ENCODE results near the gene ABCC1.

ABCC1 gene

DNA sequence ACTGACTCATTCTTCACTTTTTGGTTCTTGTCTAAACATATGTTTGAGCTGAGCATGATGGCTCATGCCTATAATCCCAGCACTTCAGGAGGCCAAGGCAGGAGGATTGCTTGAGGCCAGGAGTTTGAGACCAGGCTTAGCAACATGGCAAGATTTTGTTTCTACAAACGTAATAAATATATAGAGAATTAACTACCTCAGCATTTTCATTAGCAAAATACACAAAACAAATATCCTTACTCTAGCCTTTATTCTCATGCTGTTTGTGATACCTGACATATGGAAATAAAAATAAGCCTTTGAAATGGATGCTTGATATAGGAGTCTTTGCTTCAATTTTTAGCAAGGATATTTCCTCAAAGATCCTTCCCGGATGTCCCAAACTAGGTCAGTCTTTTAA lies 132.8 kb downstream of the ABCC1 start:
- H3K4me2 ChIP-seq (ENCODE audit: low read length) = no peak overlapping the region
- no peak for TF ChIP-seq EZH2 (IDR thresholded peaks at IDR 0.05; ENCODE audit: borderline replicate concordance, low read length)
- no peak for TF ChIP-seq CTCF (IDR thresholded peaks at IDR 0.05; ENCODE audit: low read length)
- H3K9me3 ChIP-seq (ENCODE audit: low read length) = no peaks in the 10 kb centered on the region
- H3K27me3 ChIP-seq (ENCODE audit: insufficient read depth, low read length) = no peaks in the 10 kb centered on the region
- no peaks in the 10 kb centered on the region for H3F3A ChIP-seq (ENCODE audit: insufficient read depth, low read length)
- H4K20me1 ChIP-seq (ENCODE audit: insufficient read depth, low read length) = no peaks in the 10 kb centered on the region
- H3K4me3 ChIP-seq (ENCODE audit: low read depth, low read length, poor library complexity, severe bottlenecking) = no peak overlapping the region
- H3K79me2 ChIP-seq (ENCODE audit: insufficient read depth, low read length) = no peaks in the 10 kb centered on the region
- no peak overlapping the region for H3K9ac ChIP-seq (ENCODE audit: low read length)
- no peak overlapping the region for H2AFZ ChIP-seq (ENCODE audit: low read length)
- no peaks in the 10 kb centered on the region for H3K4me1 ChIP-seq (ENCODE audit: insufficient read depth, low read length, severe bottlenecking)
- H3K27ac ChIP-seq (ENCODE audit: low read depth, low read length, poor library complexity, severe bottlenecking) = no peak overlapping the region
- no peaks in the 10 kb centered on the region for H3K9me2 ChIP-seq (ENCODE audit: low read depth, low read length)
- H3K36me3 ChIP-seq (ENCODE audit: insufficient read depth, low read length) = peaks cover 96% of the 10 kb centered on the region

DNA sequence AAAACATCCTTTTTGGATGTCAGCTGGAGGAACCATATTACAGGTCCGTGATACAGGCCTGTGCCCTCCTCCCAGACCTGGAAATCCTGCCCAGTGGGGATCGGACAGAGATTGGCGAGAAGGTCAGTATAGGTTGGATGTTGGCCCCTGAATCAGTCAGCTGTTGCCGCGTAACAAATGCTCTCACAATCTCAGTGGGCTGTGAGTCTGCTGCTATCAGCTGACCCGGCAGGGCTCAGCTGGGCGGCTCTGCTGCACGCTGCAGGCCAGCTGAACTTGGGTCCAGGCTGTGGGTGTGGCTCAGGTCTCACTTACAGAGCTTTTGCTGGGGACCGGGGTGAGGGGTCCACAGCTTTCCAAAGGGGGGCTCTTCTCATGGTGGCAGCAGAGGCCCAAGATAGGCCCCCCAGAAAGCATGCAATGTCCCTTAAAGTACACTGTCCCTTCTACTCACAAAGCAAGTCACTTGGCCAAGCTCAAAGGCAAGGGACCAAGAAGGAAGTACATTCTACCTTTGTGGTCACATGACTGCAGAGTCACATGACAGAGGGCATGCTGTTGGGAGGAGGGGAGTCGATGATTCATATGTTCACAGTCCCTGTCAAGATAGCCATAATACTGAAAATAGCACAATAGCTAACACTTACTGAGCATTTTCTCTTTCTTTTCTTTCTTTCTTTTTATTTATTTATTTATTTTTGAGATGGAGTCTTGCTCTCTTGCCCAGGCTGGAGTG lies 134.2 kb downstream of the ABCC1 start:
- Histone ChIP-seq H3K79me2 (ENCODE audit: insufficient read depth, low read length) (no peaks in the 10 kb centered on the region), H3K4me2 (ENCODE audit: low read length) (no peak overlapping the region), H3K9ac (ENCODE audit: low read length) (no peak overlapping the region), H3K9me2 (ENCODE audit: low read depth, low read length) (no peaks in the 10 kb centered on the region), H3K27me3 (ENCODE audit: insufficient read depth, low read length) (no peaks in the 10 kb centered on the region), H2AFZ (ENCODE audit: low read length) (no peak overlapping the region), H3K4me1 (ENCODE audit: insufficient read depth, low read length, severe bottlenecking) (no peaks in the 10 kb centered on the region), H3K4me3 (ENCODE audit: low read depth, low read length, poor library complexity, severe bottlenecking) (no peak overlapping the region), H3K9me3 (ENCODE audit: low read length) (no peaks in the 10 kb centered on the region), H4K20me1 (ENCODE audit: insufficient read depth, low read length) (no peaks in the 10 kb centered on the region), H3F3A (ENCODE audit: insufficient read depth, low read length) (no peaks in the 10 kb centered on the region), H3K27ac (ENCODE audit: low read depth, low read length, poor library complexity, severe bottlenecking) (no peak overlapping the region), H3K36me3 (ENCODE audit: insufficient read depth, low read length) (peaks cover 96% of the 10 kb centered on the region)
- TF ChIP-seq EZH2 (IDR thresholded peaks at IDR 0.05; ENCODE audit: borderline replicate concordance, low read length) (no peak), CTCF (IDR thresholded peaks at IDR 0.05; ENCODE audit: low read length) (no peak)

DNA sequence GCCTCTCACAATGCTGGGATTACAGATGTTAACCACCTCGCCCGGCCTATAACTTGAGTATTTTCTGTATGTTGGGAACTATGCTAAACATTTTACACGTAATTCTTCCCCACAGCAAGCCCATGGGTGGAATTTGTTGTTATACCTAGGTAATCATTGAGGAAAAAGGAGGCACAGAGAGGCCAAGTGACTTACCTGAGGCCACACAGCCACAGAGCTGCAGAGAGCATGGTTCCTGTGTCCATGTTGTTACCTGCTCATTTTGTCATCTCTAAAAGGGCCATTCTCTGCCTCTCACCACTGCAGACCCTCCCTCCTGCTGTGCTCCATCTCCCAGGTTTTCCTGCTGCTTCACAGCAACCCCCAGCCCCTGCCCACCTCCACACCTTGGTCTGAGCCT lies 135.5 kb downstream of the ABCC1 start:
- Histone ChIP-seq H3K36me3 (ENCODE audit: insufficient read depth, low read length) (peaks cover 94% of the 10 kb centered on the region), H3F3A (ENCODE audit: insufficient read depth, low read length) (no peaks in the 10 kb centered on the region), H3K27me3 (ENCODE audit: insufficient read depth, low read length) (no peaks in the 10 kb centered on the region), H3K4me3 (ENCODE audit: low read depth, low read length, poor library complexity, severe bottlenecking) (no peak overlapping the region), H2AFZ (ENCODE audit: low read length) (no peak overlapping the region), H4K20me1 (ENCODE audit: insufficient read depth, low read length) (no peaks in the 10 kb centered on the region), H3K9me3 (ENCODE audit: low read length) (no peaks in the 10 kb centered on the region), H3K4me1 (ENCODE audit: insufficient read depth, low read length, severe bottlenecking) (no peaks in the 10 kb centered on the region), H3K9ac (ENCODE audit: low read length) (no peak overlapping the region), H3K4me2 (ENCODE audit: low read length) (no peak overlapping the region), H3K79me2 (ENCODE audit: insufficient read depth, low read length) (no peaks in the 10 kb centered on the region), H3K27ac (ENCODE audit: low read depth, low read length, poor library complexity, severe bottlenecking) (no peak overlapping the region), H3K9me2 (ENCODE audit: low read depth, low read length) (no peaks in the 10 kb centered on the region)
- no peak for TF ChIP-seq CTCF (IDR thresholded peaks at IDR 0.05; ENCODE audit: low read length)
- TF ChIP-seq EZH2 (IDR thresholded peaks at IDR 0.05; ENCODE audit: borderline replicate concordance, low read length) = no peak
